Stimulated activated CD4-positive, alpha-beta T cell treated with anti-CD3 and anti-CD28 coated beads, Interleukin-12 subunit alpha, Interleukin-12 subunit beta, amount 100 ng/mL, for 24 hours (primary cell): ENCODE measurements around the gene SLC50A1.

Experiments used
- DNase-seq, 2 experiments: peaks; one replicate each; pipeline ENCODE4 v3.0.0-alpha.2; 2020; ENCODE audit warnings: low read depth in 2 of 2

Gene SLC50A1

GRCh38 chr1:155135415-155136028 is at the start of gene SLC50A1:
SLC50A1 (plus strand) TSS chr1:155135852; CDS start chr1:155135912, 60 bp downstream.
- peak; percentile 85 to 93 for DNase-seq

GRCh38 chr1:155086128-155086741 is 49.4 kb upstream of the SLC50A1 start:
- peak; percentile 57 to 77 for DNase-seq

DNA sequence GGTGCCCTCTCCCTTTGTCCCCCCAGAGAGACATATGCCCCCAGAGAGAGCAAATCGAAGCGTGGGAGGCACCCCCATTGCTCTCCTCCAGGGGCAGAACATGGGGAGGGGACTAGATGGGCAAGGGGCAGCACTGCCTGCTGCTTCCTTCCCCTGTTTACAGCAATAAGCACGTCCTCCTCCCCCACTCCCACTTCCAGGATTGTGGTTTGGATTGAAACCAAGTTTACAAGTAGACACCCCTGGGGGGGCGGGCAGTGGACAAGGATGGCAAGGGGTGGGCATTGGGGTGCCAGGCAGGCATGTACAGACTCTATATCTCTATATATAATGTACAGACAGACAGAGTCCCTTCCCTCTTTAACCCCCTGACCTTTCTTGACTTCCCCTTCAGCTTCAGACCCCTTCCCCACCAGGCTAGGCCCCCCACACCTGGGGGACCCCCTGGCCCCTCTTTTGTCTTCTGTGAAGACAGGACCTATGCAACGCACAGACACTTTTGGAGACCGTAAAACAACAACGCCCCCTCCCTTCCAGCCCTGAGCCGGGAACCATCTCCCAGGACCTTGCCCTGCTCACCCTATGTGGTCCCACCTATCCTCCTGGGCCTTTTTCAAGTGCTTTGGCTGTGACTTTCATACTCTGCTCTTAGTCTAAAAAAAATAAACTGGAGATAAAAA is 48.7 kb upstream of the SLC50A1 start:
- no peak for DNase-seq

GRCh38 chr1:155091071-155092051 is 44.3 kb upstream of the SLC50A1 start:
- peak; percentile 65 to 80 for DNase-seq

DNA sequence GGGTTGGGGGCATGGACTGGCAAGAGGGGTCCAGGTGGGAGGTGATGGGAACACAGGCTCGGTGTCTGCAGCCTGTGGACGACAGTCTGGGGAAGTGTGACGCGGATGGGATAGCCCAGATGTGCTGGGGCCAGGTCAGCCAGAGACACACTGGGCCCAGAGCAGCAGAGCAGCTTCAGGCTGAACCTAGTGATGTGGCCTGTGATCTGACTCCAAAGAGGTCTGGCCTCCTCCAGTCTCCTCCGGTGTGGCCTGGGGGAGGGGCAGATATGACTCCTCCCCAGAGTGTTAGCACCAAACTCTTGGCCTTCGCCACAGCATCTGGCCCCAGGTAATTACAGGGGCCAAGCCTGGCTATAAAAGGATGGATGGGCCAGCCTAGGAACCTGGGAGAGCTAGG is 43.5 kb upstream of the SLC50A1 start:
- no peak for DNase-seq

- no peak for DNase-seq
These were observed 43.0 kb upstream of the SLC50A1 start for GRCh38 chr1:155092641-155093040.

GRCh38 chr1:155093911-155094621 is 41.6 kb upstream of the SLC50A1 start:
- no peak for DNase-seq

GRCh38 chr1:155094622-155094948 is 41.1 kb upstream of the SLC50A1 start:
- no peak for DNase-seq

DNA sequence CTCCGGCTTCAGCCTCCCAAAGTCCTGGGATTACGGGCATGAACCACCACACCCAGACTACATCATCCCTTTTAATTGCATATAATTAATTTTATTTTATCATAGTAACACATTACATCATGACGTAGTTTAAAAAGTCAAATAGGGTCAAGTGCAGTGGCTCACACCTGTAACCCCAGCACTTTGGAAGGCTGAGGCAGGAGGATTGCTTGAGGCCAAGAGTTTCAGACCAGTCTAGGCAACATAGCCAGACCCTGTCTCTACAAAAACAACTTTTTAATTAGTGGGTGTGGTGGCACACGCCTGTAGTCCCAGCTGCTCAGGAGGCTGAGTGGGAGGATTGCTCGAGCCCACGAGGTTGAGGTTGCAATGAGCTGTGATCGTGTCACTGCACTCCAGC is 36.3 kb upstream of the SLC50A1 start:
- no peak for DNase-seq

DNA sequence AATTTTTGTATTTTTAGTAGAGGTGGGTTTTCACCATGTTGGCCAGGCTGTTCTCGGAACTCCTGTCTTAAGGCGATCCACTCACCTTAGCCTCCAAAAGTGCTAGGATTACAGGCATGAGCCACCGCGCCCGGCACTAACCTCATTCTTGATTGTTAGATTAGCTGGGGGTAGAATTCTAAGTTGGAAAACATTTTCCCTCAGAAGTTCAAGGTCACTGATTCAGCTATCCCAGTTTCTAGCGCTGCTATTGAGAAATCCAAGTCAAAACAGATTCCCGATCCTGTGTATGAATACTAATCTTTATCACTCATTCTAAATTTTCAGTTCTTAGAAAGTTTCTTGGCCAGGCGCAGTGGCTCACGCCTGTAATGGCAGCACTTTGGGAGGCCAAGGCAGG is 32.3 kb upstream of the SLC50A1 start:
- no peak for DNase-seq

DNA sequence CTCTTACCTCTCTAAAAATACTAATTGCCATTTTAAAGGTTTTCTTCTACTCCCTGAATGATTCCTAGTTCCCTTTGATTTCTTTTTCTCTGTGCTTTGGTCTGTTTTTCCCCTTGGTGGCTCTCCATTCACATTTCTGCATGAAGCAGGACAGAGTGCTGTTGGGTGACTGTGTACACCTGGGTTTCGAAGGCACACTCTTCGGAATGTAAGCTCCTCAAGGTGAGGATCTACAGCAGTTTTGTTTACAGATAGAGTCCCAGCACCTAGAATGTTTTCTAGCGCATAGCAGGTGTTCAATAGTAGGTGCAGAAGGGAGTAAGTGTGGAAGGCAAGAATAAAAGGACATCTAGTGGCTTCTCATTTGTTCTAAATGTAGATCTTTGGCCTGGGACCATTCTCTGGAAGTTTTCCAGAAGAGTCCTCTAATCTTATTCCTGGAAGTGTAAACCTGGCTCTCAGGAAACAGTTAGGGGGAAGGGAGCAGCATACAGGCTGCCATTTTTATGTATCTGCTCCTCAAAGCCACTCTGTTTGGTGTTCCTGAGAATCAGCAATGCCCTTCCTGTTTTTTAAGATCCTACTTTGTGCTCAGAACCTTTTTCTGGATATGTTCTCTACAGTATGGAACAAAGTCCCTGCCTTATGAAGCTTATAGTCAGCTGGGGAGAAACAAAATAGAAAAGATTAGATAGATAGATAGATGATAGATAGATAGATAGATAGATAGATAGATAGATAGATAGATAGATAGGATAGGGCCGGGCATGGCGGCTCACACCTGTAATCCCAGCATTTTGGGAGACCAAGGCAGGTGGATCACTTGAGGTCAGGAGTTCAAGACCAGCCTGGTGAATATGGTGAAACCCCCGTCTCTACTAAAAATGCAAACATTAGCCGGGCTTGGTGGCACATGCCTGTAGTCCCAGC is 30.8 kb upstream of the SLC50A1 start:
- DNase-seq: no peak

GRCh38 chr1:155105604-155106011 is 30.0 kb upstream of the SLC50A1 start:
- no peak for DNase-seq

GRCh38 chr1:155106862-155107261 is 28.8 kb upstream of the SLC50A1 start:
- no peak for DNase-seq

- no peak for DNase-seq
These were observed 28.1 kb upstream of the SLC50A1 start for GRCh38 chr1:155107309-155108264.

DNA sequence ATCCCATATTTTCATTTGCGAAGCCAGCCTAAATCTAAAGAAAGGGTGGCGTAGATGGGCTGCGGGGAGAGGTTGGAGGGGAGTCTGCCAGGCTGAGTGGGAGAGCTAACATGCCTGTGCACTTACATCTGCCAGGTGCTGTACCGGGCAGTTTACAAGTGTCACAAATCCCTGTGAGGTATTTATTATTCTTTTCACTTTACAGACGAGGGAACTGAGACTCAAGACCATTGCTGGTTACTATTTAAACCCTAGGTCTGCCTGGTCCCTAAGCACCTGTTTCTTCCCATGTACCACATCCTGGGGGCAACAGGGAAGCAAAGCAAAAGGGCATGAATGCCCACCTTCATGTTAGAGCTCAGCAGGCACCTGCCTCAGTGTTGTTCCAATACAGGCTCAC is 27.4 kb upstream of the SLC50A1 start:
- no peak for DNase-seq

- no peak for DNase-seq
These were observed 25.3 kb upstream of the SLC50A1 start for GRCh38 chr1:155110381-155110780.

- DNase-seq: no peak
These were observed 24.8 kb upstream of the SLC50A1 start for GRCh38 chr1:155110826-155111225.

GRCh38 chr1:155113450-155113980 is 22.1 kb upstream of the SLC50A1 start:
- DNase-seq: no peak
